IMR-90 (cell line): ENCODE data around the gene TNFRSF4. TPM values are rescaled to one million over a fixed set of nuclear protein-coding genes. Genes with fewer than 3 reads are reported as not detected.
A peak's percentile ranks its signal among the peaks of the same experiment; 100 is the strongest.

Source experiments
- ATAC-seq: fragments of 200-7000 bp; cut with Tn5 transposase; 2 replicates; pipeline ENCODE4 v1.9.1; 2020; ENCODE audit warnings: low read depth, mild to moderate bottlenecking, moderate library complexity
- BruUV-seq: library from RNA; stranded (reverse); fragments of 400-500 nt; replicated peaks from 2 replicates; lab custom pipeline; 2021; lab: Mats Ljungman, UMichigan
- CTCF ChIA-PET: fragments of 300-600 bp; formaldehyde crosslinking; extraction: SDS; loops from one replicate; lab custom pipeline; 2021; ENCODE audit warnings: antibody characterized with exemption; lab: Yijun Ruan, JAX
- POLR2A ChIA-PET: fragments of 300-600 bp; sonication (Branson Sonifier 250); formaldehyde crosslinking; loops from one replicate; lab custom pipeline; 2022; ENCODE audit warnings: antibody characterized with exemption; ENCODE audit not compliant: unreplicated experiment; lab: Charles Lee
- DNase-seq: peaks from one replicate; pipeline ENCODE4 v3.0.0; 2013
- H2AFZ ChIP-seq: replicated peaks from 2 replicates; pipeline ENCODE3; 2013; ENCODE audit warnings: low read length, mild to moderate bottlenecking; ENCODE audit not compliant: poor library complexity
- H2AK5ac ChIP-seq: 2 replicates; pipeline ENCODE4 v1.6.1; 2013; ENCODE audit warnings: low read depth, low read length, inconsistent platforms
- H2AK9ac ChIP-seq: replicated peaks from 2 replicates; pipeline ENCODE3; 2013; ENCODE audit warnings: mild to moderate bottlenecking, low read depth, low read length, moderate library complexity; ENCODE audit not compliant: poor library complexity
- H2BK120ac ChIP-seq: 2 replicates; pipeline ENCODE4 v1.6.1; 2013; ENCODE audit warnings: low read depth, low read length, inconsistent platforms
- H2BK15ac ChIP-seq: 3 replicates; pipeline ENCODE4 v1.6.1; 2013; ENCODE audit warnings: low read depth, low read length, inconsistent platforms
- H2BK20ac ChIP-seq: 2 replicates; pipeline ENCODE4 v1.6.1; 2013; ENCODE audit warnings: low read depth, mild to moderate bottlenecking, inconsistent platforms, low read length, moderate library complexity
- H2BK5ac ChIP-seq: 2 replicates; pipeline ENCODE4 v1.6.1; 2013; ENCODE audit warnings: mild to moderate bottlenecking, low read depth, low read length, inconsistent platforms; ENCODE audit not compliant: poor library complexity, severe bottlenecking
- H3K14ac ChIP-seq: replicated peaks from 2 replicates; pipeline ENCODE4 v1.6.1; 2013; ENCODE audit warnings: low read depth, low read length, inconsistent platforms
- H3K18ac ChIP-seq: 2 replicates; pipeline ENCODE4 v1.6.1; 2013; ENCODE audit warnings: low read depth, low read length, control low read depth
- H3K23ac ChIP-seq: 2 replicates; pipeline ENCODE4 v1.6.1; 2013; ENCODE audit warnings: low read depth, low read length, inconsistent platforms
- H3K27ac ChIP-seq: 2 replicates; pipeline ENCODE4 v1.5.1; 2013; ENCODE audit warnings: mild to moderate bottlenecking, control low read depth, low read length; ENCODE audit not compliant: insufficient read depth
- H3K27me3 ChIP-seq: 2 replicates; pipeline ENCODE4 v1.6.1; 2013; ENCODE audit warnings: low read length; ENCODE audit not compliant: control insufficient read depth, insufficient read depth
- H3K36me3 ChIP-seq: 2 replicates; pipeline ENCODE4 v1.6.1; 2013; ENCODE audit warnings: low read length, mixed read lengths; ENCODE audit not compliant: control insufficient read depth, insufficient read depth
- H3K4ac ChIP-seq: 2 replicates; pipeline ENCODE4 v1.6.1; 2013; ENCODE audit warnings: low read depth, low read length, inconsistent platforms
- H3K4me1 ChIP-seq: 2 replicates; pipeline ENCODE4 v1.6.1; 2013; ENCODE audit warnings: low read length, mixed read lengths; ENCODE audit not compliant: control insufficient read depth, insufficient read depth
- H3K4me2 ChIP-seq: 2 replicates; pipeline ENCODE4 v1.6.1; 2013; ENCODE audit warnings: low read depth, mild to moderate bottlenecking, control low read depth, low read length, moderate library complexity
- H3K4me3 ChIP-seq: 2 replicates; pipeline ENCODE4 v1.5.1; 2013; ENCODE audit warnings: low read depth, mild to moderate bottlenecking, control low read depth, low read length, moderate library complexity; ENCODE audit not compliant: insufficient read depth
- H3K56ac ChIP-seq: 2 replicates; pipeline ENCODE4 v1.6.1; 2013; ENCODE audit warnings: low read length, inconsistent platforms; ENCODE audit not compliant: insufficient read depth; ENCODE audit errors: extremely low read depth
- H3K79me1 ChIP-seq, 2 experiments: 2 replicates each; pipeline ENCODE4 v1.6.1; 2013; ENCODE audit warnings: low read length in 2 of 2, inconsistent platforms in 1 of 2, low read depth in 1 of 2
- H3K9ac ChIP-seq: 2 replicates; pipeline ENCODE4 v1.6.1; 2013; ENCODE audit warnings: low read depth, low read length, control low read depth
- H3K9me1 ChIP-seq: 2 replicates; pipeline ENCODE4 v1.6.1; 2013; ENCODE audit warnings: low read length, inconsistent platforms; ENCODE audit not compliant: insufficient read depth
- H3K9me3 ChIP-seq: 2 replicates; pipeline ENCODE4 v1.6.1; 2013; ENCODE audit warnings: low read length; ENCODE audit not compliant: control insufficient read depth, insufficient read depth
- H4K20me1 ChIP-seq: 2 replicates; pipeline ENCODE4 v1.6.1; 2013; ENCODE audit warnings: low read length, inconsistent platforms; ENCODE audit not compliant: insufficient read depth
- H4K5ac ChIP-seq: 2 replicates; pipeline ENCODE4 v1.6.1; 2013; ENCODE audit warnings: mild to moderate bottlenecking, low read depth, low read length, control low read depth
- H4K8ac ChIP-seq, 2 experiments: 2 replicates each; pipeline ENCODE4 v1.6.1; 2013; ENCODE audit warnings: low read depth in 2 of 2, low read length in 2 of 2, control low read depth in 1 of 2, inconsistent platforms in 1 of 2
- H4K91ac ChIP-seq: 2 replicates; pipeline ENCODE4 v1.6.1; 2013; ENCODE audit warnings: low read depth, low read length, inconsistent platforms; ENCODE audit not compliant: insufficient read depth
- BHLHE40 ChIP-seq: fragments of 150-350 bp; IDR thresholded peaks from 2 replicates; pipeline ENCODE4 v1.6.1; 2016; ENCODE audit warnings: mild to moderate bottlenecking, low read depth, low read length
- CEBPB ChIP-seq: IDR thresholded peaks from 2 replicates; pipeline ENCODE4 v1.6.1; 2012; ENCODE audit warnings: low read depth, low read length, improper control_type of control experiment
- CHD1 ChIP-seq: IDR thresholded peaks from 2 replicates; pipeline ENCODE4 v1.6.1; 2012; ENCODE audit warnings: low read depth, low read length, improper control_type of control experiment
- CTCF ChIP-seq: conservative IDR thresholded peaks from 2 replicates; pipeline ENCODE4 v1.5.1; 2012; ENCODE audit warnings: mild to moderate bottlenecking, low read depth, low read length, improper control_type of control experiment
- ELK1 ChIP-seq: fragments of 150-350 bp; IDR thresholded peaks from 2 replicates; pipeline ENCODE4 v1.6.1; 2016; ENCODE audit warnings: low read depth, mild to moderate bottlenecking, low read length, moderate library complexity, borderline replicate concordance
- FOS ChIP-seq: fragments of 150-350 bp; IDR thresholded peaks from 2 replicates; pipeline ENCODE4 v1.6.1; 2016; ENCODE audit warnings: low read depth, low read length
- MAFK ChIP-seq: IDR thresholded peaks from 2 replicates; pipeline ENCODE4 v1.6.1; 2012; ENCODE audit warnings: low read depth, low read length, improper control_type of control experiment
- MAZ ChIP-seq: IDR thresholded peaks from 2 replicates; pipeline ENCODE4 v1.6.1; 2012; ENCODE audit warnings: low read depth, mild to moderate bottlenecking, low read length, improper control_type of control experiment, moderate library complexity, borderline replicate concordance
- MXI1 ChIP-seq: IDR thresholded peaks from 2 replicates; pipeline ENCODE4 v1.6.1; 2012; ENCODE audit warnings: low read depth, mild to moderate bottlenecking, low read length, moderate library complexity, borderline replicate concordance
- NFE2L2 ChIP-seq: fragments of 150-350 bp; IDR thresholded peaks from 2 replicates; pipeline ENCODE4 v1.6.1; 2016; ENCODE audit warnings: low read depth, mild to moderate bottlenecking, low read length
- RAD21 ChIP-seq: IDR thresholded peaks from 2 replicates; pipeline ENCODE4 v1.6.1; 2012; ENCODE audit warnings: low read length, improper control_type of control experiment
- RFX5 ChIP-seq: IDR thresholded peaks from 2 replicates; pipeline ENCODE4 v1.8.0; 2012; ENCODE audit warnings: low read depth, mild to moderate bottlenecking, low read length, moderate library complexity
- SMC3 ChIP-seq: fragments of 150-350 bp; IDR thresholded peaks from 2 replicates; pipeline ENCODE4 v1.6.1; 2016; ENCODE audit warnings: low read depth, mild to moderate bottlenecking, antibody characterized with exemption, low read length, moderate library complexity
- WGBS, 2 experiments: methylation state at CpG; one replicate each; pipeline versions ENCODE4 v1.1.5 to v1.1.7; 2013; ENCODE audit warnings: missing lambda C conversion rate in 2 of 2; ENCODE audit not compliant: insufficient read length in 1 of 2; ENCODE audit errors: extremely low coverage in 2 of 2; 5-methylcytosine and 5-hydroxymethylcytosine counted together
- dilution Hi-C: fragments of 300-500 bp; cut with HindIII; formaldehyde crosslinking; loops from one replicate; pipeline ENCODE4 v1.14.3; 2018; ENCODE audit warnings: low sequenced_read_pairs; ENCODE audit not compliant: unreplicated experiment
- in situ Hi-C: fragments of 300-500 bp; cut with MboI; formaldehyde crosslinking; loops from 3 replicates; pipeline ENCODE4 v1.14.3; 2019; ENCODE audit warnings: low sequenced_read_pairs, inconsistent platforms, mixed read lengths
- intact Hi-C: fragments of 100-400 bp; cut with micrococcal nuclease; formaldehyde crosslinking; loops from 2 replicates; pipeline ENCODE4 v1.10.0; 2022
- polyA plus RNA-seq, 3 experiments: library from polyadenylated mRNA; depleted of rRNA; stranded (reverse); fragments of >200 nt; gene quantifications; 2 replicates each; pipeline ENCODE4 v1.2.3, GENCODE V29; 2012; ENCODE audit warnings: low replicate concordance in 1 of 3
- total RNA-seq: library from RNA; depleted of rRNA; stranded (reverse); fragments of >200 nt; gene quantifications from 2 replicates; pipeline ENCODE4 v1.2.3, GENCODE V29; 2012
- TF ChIP-seq, protein P1 (sequence below): fragments of 150-350 bp; IDR thresholded peaks from 2 replicates; pipeline ENCODE4 v1.6.1; 2017; ENCODE audit warnings: mild to moderate bottlenecking, antibody characterized with exemption, low read length, low read depth

The TNFRSF4 gene
- total and polyA plus RNA-seq, 2 of the 4 experiments (the other 2 are of a cell fraction), result 0.15 TPM; not detected in 1

GRCh38 chr1:1240822-1241587, 27.1 kb upstream of the TNFRSF4 start:
- H4K91ac ChIP-seq, result no peak overlapping the region
- H3K14ac ChIP-seq, result no peak overlapping the region
- peak overlapping the region in 1 of 2 experiments; percentile 4; a peak in 1 of 4 replicates for H4K8ac ChIP-seq
- WGBS, 2 experiments, result 57% methylated on average over 12 of the region's 23 CpGs; no CpG with 5 or more reads in 1 of the 2 experiments
- no peak overlapping the region for H2BK5ac ChIP-seq
- H3K27me3 ChIP-seq, result no peaks in the 10 kb centered on the region
- no peaks in the 10 kb centered on the region for H3K9me1 ChIP-seq
- POLR2A ChIA-PET, result no interaction called here
- peaks cover 0 to 5% of the 10 kb centered on the region in 2 experiments; a peak in 1 of 4 replicates for H3K79me1 ChIP-seq
- H2BK20ac ChIP-seq, result no peak overlapping the region
- H3K4me2 ChIP-seq, result no peak overlapping the region
- dilution Hi-C loops, result no loop called here
- peak overlapping the region; percentile 43; the same call in 1 of the 2 replicates for H4K5ac ChIP-seq
- no peak overlapping the region for H3K56ac ChIP-seq
- no peak overlapping the region for H2BK15ac ChIP-seq
- H3K4me3 ChIP-seq, result no peak overlapping the region
- no peaks in the 10 kb centered on the region for H3K9me3 ChIP-seq
- H3K4ac ChIP-seq, result no peak overlapping the region
- no peak overlapping the region for H3K27ac ChIP-seq
- peaks cover 17% of the 10 kb centered on the region for H3K4me1 ChIP-seq
- CTCF ChIA-PET, result no interaction called here
- intact Hi-C loops, result no loop called here
- H2AK5ac ChIP-seq, result no peak overlapping the region
- H3K23ac ChIP-seq, result no peak overlapping the region
- peaks cover 2% of the 10 kb centered on the region; the same call in 1 of the 2 replicates for H3K36me3 ChIP-seq
- no peak overlapping the region for H3K18ac ChIP-seq
- ATAC-seq (peak; percentile 12; the same call in 1 of the 2 replicates), DNase-seq (no peak)
- peak overlapping the region; percentile 23 for H2AFZ ChIP-seq
- H3K9ac ChIP-seq, result no peak overlapping the region
- 0 out of 2 replicates have a peak overlapping the region, but pooled peaks have one; percentile 4 for H2BK120ac ChIP-seq
- no peak overlapping the region for H2AK9ac ChIP-seq
- in situ Hi-C loops, result no loop called here
- no TSS peak for BruUV-seq
- H4K20me1 ChIP-seq, result no peaks in the 10 kb centered on the region
- TF ChIP-seq ELK1 (no peak), RFX5 (no peak), CEBPB (no peak), SMC3 (no peak), MAFK (no peak), MXI1 (no peak), MAZ (no peak), FOS (no peak), BHLHE40 (no peak), NFE2L2 (no peak), RAD21 (no peak), CHD1 (no peak), CTCF (no peak)
- TF ChIP-seq, protein P1, sequence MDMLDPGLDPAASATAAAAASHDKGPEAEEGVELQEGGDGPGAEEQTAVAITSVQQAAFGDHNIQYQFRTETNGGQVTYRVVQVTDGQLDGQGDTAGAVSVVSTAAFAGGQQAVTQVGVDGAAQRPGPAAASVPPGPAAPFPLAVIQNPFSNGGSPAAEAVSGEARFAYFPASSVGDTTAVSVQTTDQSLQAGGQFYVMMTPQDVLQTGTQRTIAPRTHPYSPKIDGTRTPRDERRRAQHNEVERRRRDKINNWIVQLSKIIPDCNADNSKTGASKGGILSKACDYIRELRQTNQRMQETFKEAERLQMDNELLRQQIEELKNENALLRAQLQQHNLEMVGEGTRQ, result no peak
